HG02798 (cell line): ENCODE results near the gene DRD4.

ENCODE experiments used
- ATAC-seq: cut with Tn5 transposase; IDR thresholded peaks from one replicate; pipeline ENCODE4 v1.9.1; 2021; ENCODE audit warnings: mild to moderate bottlenecking; ENCODE audit not compliant: unreplicated experiment, poor library complexity

The DRD4 gene

DNA sequence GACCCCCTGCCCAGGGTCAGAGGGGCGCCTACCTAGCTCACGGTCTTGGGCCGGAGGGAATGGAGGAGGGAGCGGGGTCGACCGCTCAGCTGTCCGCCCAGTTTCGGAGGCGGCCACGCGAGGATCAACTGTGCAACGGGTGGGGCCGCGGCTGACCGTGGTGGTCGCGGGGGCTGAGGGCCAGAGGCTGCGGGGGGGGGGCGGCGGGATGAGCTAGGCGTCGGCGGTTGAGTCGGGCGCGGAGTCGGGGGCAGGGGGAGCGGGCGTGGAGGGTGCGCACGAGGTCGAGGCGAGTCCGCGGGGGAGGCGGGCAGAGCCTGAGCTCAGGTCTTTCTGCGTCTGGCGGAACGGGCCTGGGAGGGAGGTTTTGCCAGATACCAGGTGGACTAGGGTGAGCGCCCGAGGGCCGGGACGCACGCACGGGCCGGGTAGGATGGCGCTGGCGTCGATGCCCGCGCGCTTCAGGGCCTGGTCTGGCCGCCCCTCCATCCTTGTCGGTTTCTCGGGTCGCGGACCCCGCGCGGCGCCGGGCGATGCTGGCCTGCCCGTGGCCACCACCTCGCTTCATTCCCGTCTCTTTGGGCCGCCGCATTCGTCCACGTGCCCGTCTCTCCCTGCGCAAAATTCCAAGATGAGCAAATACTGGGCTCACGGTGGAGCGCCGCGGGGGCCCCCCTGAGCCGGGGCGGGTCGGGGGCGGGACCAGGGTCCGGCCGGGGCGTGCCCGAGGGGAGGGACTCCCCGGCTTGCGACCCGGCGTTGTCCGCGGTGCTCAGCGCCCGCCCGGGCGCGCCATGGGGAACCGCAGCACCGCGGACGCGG is at the start of gene DRD4:
Gene DRD4 (plus strand): TSS at position 759 of the 822 bp plus-strand sequence. CDS start 36 bp downstream, at position 795.
- ATAC-seq = no peak

GRCh38 chr11:587546-587945 is 49.5 kb upstream of the DRD4 start:
- no peak for ATAC-seq

DNA sequence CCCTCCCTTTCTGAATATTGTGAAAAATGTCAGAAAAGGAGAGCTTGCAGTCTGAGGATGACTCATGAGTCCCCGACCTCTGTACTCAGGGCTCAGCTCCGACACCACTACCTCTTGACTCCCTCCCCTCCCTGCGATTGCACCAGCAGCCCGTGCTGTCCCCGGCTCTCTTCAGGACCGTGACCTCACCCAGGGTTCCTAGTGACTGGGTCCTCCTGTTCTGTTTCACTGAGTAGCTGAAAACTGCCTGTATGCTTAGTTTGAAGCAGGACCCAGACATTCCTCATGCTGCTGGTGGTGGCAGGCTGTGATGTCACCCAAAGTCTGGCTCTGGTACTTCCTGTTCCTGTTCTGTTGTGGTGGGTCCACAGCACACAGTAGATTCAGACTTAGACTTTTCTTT is 49.1 kb upstream of the DRD4 start:
- no peak for ATAC-seq

DNA sequence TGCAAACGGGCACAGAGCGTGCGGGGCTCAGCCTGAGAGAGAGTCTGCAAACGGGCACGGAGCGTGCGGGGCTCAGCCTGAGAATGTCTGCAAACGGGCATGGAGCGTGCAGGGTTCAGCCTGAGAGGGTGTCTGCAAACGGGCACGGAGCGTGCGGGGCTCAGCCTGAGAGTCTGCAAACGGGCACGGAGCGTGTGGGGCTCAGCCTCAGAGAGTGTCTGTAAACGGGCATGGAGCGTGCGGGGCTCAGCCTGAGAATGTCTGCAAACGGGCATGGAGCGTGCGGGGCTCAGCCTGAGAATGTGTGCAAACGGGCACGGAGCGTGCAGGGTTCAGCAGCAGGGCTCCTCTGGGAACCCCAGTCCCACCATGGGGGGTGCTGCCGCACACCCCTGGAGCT is 47.3 kb upstream of the DRD4 start:
- ATAC-seq = no peak

DNA sequence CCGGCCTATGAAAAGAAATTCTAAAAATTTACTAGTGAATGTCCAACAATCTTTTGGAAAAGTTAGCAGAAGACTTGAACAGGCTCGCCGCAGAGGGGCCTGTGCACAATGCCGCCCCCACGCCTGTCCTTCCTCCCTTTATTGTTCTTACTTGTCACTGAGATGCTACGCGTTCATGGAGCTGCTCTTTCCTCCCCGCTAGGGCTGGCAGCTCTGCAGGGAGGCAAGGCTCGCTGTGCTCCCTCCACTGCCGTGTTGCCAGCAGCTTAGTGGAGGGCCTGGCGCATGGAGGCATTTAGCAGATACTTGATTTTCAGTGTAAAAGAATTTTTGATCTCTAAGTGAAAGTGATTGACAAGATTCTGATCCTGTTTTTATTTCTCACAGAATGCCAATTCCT is 46.1 kb upstream of the DRD4 start:
- ATAC-seq = no peak

- no peak for ATAC-seq
Observed at GRCh38 chr11:592501-592900, 44.6 kb upstream of the DRD4 start.

- no peak for ATAC-seq
Observed at GRCh38 chr11:592918-593317, 44.2 kb upstream of the DRD4 start.

- ATAC-seq = no peak
Observed at GRCh38 chr11:593347-593746, 43.7 kb upstream of the DRD4 start.

GRCh38 chr11:595400-595799 is 41.7 kb upstream of the DRD4 start:
- no peak for ATAC-seq

DNA sequence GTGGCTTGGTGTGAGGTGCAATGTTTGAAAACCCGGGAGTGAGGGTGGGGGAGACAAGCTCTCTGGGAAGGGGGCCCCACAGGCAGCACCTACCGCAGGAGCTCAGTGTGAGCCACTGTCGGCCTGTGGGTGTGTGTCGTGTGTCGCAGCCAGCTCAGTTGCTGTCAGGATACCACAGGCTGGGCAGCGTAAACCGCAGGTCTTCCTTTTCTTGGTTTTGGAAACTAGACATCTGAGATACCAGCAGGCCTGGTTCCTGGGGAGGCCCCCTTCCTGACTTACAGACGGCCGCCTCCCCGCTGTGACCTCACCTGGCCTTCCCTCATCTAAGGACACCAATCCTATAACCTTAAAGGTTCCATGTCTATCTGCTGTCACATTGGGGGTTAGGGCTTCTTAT is 40.7 kb upstream of the DRD4 start:
- no peak for ATAC-seq

DNA sequence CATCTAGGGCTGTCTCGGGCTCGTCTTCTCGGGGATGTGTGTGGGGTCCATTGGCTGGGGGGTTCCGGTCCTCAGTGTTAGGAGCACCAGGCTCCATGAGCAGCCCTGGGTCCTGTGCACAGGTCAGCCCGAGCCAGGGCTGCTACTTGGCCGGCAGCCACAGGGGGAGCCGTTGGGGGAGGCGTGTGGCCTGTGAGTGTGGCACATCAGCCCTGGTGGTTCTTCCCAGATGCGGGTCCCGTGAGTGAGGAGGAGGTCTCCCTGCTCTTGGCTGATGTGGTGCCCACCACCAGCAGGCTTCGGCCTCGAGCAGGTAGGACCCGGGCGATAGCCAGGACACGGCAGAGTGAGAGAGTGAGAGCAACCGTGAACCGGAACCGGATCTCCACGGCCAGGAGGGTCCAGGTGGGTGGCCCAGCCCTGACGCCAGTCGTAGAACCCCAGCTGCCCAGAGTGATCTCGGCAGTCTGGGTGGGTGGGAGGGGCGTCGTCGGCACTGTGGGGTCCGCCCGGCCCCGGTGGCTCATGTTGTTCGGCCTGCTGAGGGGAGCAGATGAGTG is 39.8 kb upstream of the DRD4 start:
- no peak for ATAC-seq

- no peak for ATAC-seq
Observed at GRCh38 chr11:598005-598680, 38.9 kb upstream of the DRD4 start.

- ATAC-seq = no peak
Observed at GRCh38 chr11:601573-602245, 35.4 kb upstream of the DRD4 start.

GRCh38 chr11:603154-603553 is 33.9 kb upstream of the DRD4 start:
- no peak for ATAC-seq

GRCh38 chr11:605286-606129 is 31.6 kb upstream of the DRD4 start:
- ATAC-seq = no peak

DNA sequence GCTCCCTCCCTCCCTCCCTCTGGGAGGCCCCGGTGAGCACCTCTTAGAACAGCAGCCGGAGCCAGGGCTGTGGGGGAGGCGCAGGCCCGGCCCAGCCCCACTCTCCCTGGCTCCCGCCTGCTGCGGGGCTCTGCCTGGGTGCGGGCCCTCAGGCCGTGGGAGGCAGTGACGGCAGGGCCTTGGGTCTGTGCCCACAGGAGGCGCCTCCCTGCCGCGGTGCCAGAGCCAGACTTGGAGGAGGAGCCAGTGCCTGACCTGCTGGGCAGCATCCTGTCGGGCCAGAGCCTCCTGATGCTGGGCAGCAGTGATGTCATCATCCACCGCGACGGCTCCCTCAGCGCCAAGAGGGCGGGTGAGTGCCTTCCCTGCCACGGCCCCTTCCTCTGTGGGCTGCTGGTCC is 30.8 kb upstream of the DRD4 start:
- ATAC-seq = no peak

- no peak for ATAC-seq
Observed at GRCh38 chr11:607020-607780, 29.9 kb upstream of the DRD4 start.

- no peak for ATAC-seq
Observed at GRCh38 chr11:607971-608659, 29.0 kb upstream of the DRD4 start.

GRCh38 chr11:608791-609251 is 28.2 kb upstream of the DRD4 start:
- no peak for ATAC-seq
